ENCODE results near the gene CCDC13. TPM values are rescaled to one million over a fixed set of nuclear protein-coding genes. Genes with fewer than 3 reads are reported as not detected.

Gene CCDC13
- total RNA-seq, 2 experiments from 2014 or later = 0.42 to 0.52 TPM

GRCh38 chr3:42739401-42740158, 33.5 kb downstream of the CCDC13 start:
- POLR2A ChIA-PET = no interaction called here
- CTCF ChIA-PET = no interaction called here

DNA sequence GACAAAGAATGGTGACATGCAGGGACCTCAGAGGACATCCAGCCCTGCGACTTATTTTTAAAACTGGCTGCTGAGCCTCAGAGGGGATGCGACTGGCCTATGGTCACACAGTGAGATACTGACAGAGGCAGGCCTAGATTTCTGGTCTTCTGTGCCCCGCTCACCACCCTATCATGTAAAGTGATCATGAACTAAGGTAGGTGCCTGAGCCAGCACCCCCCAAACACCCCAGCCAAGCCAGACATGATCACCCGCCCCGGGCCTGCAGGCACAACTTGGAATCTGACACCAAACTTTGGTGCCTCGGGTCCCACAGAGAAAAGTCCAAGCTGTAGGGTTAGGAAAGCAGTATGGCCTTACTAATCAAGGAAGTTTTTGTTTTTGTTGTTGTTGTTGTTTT, 36.5 kb downstream of the CCDC13 start:
- POLR2A ChIA-PET = no interaction called here
- CTCF ChIA-PET = no interaction called here

DNA sequence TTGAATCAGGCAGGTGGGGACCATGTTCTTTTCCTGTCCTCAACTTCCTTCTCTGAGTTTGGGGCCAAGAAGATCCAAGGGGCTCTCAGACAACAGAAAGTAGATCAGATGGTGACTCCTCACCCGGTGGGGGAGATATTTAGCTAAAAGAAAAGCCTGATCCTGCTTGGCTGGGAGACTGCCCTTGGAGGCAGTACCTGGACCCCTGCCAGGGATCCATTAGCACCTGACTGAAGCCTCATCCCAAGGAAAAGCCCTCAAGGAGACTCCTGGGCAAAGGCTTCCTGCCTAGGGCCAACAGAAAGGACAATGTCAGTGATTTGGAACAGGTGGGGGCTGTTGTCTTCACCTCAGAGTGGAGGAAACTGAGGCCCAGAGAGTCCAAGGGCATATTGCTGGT, 37.0 kb downstream of the CCDC13 start:
- ChIA-PET POLR2A (no interaction called here), CTCF (no interaction called here)

DNA sequence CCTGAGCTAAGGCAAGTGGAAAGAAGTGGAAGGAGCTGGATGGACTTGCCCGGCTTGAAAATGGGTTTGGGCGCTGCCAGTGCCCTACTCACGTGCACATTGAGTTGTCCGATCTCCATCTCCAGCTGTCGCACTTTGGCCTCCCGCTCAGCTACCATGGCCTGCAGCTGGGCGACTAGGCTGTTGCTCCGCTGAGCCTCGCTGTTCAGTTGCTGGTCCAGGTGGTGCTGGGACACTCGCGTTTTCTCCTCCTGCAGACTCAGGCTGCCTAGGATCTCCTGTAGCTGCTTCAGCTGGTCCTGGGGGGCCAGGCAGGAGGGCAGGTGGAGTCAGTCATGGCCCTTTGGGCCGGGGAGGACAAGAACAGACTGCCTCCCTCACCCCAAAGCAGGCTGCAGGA, 37.4 kb downstream of the CCDC13 start:
- POLR2A ChIA-PET = no interaction called here
- CTCF ChIA-PET = no interaction called here

GRCh38 chr3:42735019-42735418, 38.0 kb downstream of the CCDC13 start:
- POLR2A ChIA-PET = no interaction called here
- CTCF ChIA-PET = no interaction called here

- CTCF ChIA-PET = no interaction called here
- POLR2A ChIA-PET = no interaction called here
Measured at GRCh38 chr3:42734263-42734860, 38.7 kb downstream of the CCDC13 start.

- POLR2A ChIA-PET = no interaction called here
- CTCF ChIA-PET = no interaction called here
Measured at GRCh38 chr3:42733501-42734262, 39.4 kb downstream of the CCDC13 start.

DNA sequence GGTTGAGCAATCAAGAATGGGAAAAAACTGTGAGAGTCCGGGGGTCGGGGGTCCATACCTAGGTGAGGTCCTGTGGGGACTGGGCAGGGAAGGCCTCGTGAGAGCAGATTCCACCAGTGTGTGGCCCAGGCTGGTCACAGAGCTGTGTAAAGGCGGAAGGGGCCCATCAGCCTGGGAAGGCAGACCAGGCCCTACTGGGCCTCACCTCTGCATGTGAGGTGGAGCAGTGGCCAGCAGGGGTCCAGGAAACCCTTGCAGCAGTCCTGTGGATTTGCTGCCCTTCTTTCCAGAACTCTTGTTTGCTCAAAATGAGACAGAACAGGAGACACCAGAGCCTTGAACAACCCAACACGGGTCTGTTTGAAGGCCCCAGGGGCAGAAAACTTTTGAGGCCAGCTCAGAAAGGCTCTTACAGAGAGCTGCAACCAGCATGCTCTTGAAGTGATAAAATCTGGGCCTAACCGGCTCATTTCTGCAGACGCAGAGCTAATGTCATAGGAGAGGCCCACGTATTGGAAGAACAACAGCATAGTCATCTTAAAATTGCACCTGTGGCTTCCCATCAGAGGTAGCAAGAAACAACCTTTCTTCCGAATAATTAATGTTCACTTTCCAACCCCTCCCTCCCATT, 40.1 kb downstream of the CCDC13 start:
- ChIA-PET CTCF (no interaction called here), POLR2A (no interaction called here)

GRCh38 chr3:42732196-42732828, 40.7 kb downstream of the CCDC13 start:
- CTCF ChIA-PET = no interaction called here
- POLR2A ChIA-PET = interaction anchor here (0.5 kb wide), 1 partner anchor 56 kb away, joined by 3 read pairs; no protein-coding TSS in a partner anchor

DNA sequence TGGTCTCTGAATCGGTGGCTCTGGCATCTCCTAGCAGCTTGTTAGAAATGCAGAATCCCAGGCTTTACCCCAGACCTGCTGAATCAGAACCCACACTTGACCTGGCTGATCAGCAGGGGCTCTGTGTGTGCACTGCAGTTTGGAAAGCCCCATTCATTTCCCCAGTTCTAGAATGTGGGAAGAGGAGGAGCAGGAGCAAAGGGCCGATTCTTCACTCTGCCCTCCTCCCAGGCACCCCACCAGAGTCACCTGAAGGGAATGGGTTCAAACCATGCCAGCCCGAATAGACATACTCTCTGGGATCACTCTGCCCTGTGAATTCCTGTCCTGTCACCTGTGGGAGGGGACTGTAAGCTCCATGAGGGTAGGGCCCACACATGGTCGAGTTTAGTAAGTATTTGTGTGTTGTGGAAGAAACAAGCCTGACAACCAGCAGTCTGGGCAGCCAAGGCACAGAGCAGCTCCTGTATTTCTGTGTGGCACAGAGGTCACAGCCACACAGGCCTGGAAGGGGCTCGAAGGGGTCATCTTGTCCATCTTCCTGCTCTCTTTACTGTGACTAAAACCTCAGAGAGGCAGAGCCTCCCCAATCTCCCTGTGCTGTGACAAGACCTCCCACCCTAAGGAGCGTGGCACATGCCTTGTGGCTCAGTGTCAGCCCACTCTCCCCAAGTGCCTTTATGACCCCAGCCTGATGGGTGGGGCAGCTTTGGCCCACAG, 41.4 kb downstream of the CCDC13 start:
- ChIA-PET CTCF (no interaction called here), POLR2A (interaction anchor here (0.5 kb wide), 1 partner anchor 57 kb away, joined by 3 read pairs; no protein-coding TSS in a partner anchor)

- CTCF ChIA-PET = no interaction called here
- POLR2A ChIA-PET = no interaction called here
Measured at GRCh38 chr3:42730706-42731420, 42.2 kb downstream of the CCDC13 start.

DNA sequence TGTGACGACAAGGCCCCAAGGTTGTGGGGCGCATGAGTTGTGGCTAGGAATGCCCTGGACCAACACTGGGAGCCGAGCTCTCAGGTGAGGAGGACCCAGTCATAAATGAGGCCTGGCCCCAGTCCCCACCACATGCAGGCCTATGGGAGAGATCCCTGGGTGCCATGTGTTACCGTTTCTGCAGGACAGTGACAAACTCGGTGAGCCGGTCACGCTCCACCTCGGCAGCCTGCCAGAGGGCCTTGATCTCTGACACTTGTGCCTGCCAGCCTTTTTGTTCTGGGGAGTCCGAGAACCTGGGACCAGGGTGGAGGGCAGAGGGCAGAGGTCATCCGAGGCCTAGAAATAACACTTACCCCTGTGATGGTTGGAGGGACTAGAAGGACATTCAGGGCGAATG, 42.8 kb downstream of the CCDC13 start:
- ChIA-PET POLR2A (no interaction called here), CTCF (no interaction called here)

DNA sequence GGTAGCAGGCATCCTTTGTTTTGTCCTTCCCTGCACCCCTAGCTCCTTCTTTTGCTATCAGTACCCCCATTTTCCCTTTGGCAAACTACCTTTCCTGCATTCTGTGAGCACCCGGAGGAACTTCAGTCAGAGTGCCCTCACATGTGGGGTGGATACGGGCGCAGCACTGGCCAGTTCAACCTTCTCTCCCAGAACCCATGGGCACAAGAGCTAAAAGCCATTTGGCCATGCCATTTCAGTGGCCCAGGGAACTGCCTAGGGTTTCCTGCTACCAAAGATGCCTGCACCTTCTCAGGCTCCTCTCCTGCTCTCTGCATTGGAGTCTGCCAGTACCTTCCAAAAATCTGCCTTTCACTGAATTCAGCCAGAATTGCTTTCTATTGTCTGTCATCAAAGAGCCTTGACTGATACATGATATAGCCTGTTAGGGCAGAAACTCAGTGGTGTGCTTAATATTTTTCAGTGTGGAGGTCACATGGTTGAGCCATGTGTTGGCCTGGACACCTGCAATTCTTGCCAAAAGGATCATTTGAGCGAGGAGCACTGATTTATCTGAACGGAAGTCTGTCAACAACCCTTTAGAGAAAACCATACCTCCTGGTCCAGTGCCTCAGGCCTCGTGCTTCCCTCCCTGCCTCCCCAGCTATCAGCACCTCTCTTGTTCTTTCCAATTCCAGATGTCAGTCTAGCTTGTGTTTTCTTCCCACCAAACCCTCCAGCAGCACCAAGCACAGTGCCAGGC, 43.5 kb downstream of the CCDC13 start:
- ChIA-PET CTCF (no interaction called here), POLR2A (interaction anchor here (0.6 kb wide), 1 partner anchor 120 kb away, joined by 4 read pairs; no protein-coding TSS in a partner anchor)

DNA sequence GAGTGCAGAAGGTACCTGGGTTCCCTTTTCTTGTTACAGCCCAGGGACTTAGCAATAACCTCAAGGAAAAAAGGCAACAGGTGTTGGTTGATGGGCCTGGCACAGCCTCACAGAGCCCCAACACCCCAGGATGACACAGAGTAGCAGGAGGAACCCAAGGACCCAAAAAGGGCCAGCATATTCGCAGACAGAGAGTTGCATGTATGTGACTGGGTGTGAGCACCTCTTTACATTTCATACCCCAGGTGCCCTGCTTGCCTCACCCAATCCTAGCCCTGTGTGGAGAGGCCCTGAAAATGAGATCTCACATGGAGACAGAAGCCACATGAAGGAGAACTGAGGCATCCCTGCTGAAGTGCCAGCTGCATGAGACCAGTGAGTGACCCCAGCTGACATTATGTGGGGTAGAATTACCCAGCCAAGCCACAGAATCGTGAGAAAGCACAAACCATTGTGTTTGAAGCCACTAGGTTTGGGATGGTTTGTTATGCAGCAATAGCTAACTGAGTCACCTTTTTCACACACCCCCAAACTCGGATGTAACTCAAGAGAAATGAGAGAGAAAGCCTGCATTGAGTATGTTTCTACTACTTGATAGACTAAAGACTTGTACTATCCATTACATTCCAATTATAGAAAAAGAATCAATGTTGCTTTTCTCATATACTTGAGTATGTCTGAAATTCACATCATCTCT, 44.2 kb downstream of the CCDC13 start:
- ChIA-PET POLR2A (interaction anchor here (0.6 kb wide), 1 partner anchor 119 kb away, joined by 4 read pairs; no protein-coding TSS in a partner anchor), CTCF (no interaction called here)

DNA sequence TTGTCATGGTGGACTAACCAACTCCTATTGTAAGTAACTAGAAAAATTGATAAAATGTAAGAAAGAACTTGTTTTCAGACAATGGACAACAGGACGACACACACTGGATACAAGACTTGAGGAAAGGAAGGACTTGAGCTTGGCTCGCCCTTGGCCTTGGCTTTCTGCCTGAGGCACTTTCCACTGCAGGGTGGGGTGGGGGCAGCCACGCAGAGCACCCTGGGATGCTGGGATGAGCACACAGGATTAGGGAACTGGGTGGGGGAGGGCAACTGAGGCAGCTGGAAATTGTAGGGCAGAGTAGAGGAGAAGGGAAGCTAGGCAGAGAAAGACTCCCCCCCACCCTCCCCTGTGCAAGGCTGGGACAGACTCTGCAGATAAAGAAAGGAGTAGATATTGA, 45.0 kb downstream of the CCDC13 start:
- CTCF ChIA-PET = no interaction called here
- POLR2A ChIA-PET = no interaction called here

DNA sequence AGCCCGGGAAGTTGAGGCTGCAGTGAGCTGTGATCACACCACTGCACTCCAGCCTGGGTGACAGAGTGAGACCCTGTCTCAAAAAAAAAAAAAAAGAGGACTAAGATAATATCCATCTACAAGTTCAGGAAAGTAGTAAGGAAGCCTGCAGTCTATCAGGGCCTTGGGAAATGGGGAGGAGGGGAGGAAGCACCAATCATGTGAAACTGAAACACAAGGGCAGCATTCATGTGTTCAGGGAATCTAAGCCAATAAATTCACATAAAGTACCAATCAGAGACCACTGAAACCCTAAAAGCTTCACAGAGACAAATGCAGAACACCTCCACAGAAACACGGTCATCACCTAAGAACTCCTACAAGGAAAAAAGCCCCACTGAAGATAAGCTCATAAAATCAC, 47.6 kb downstream of the CCDC13 start:
- ChIA-PET POLR2A (no interaction called here), CTCF (no interaction called here)

DNA sequence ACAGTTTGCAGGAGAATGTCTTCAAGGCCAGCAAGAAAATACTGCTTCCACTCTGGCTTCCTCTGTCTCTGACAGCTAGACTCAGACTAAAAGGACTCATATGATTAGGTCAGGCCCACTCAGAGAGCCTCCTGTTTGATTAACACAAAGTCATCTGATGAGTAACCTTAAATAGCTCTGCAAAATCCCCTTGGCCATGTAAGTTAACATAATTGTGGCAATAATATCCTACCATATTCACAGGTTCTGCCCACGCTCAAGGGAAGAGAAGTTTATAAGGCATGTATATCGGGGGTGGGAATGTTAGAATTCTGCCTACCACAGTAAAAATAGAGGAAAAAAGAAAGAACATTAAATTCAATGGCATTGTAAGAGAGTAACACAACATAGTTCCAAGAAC, 49.8 kb downstream of the CCDC13 start:
- ChIA-PET POLR2A (no interaction called here), CTCF (no interaction called here)

Measured in activated CD8-positive, alpha-beta memory T cell treated with anti-CD3 and anti-CD28 coated beads for 36 hours (primary cell).